Measurements from ENCODE around the gene SNRK. TPM values are rescaled to one million over a fixed set of nuclear protein-coding genes. Genes with fewer than 3 reads are reported as not detected.

Gene SNRK
- total RNA-seq, 1 donor from 2014 or later, result 44.3 TPM

- no peaks in the 10 kb centered on the region for H3K27me3 ChIP-seq
- TF ChIP-seq CTCF (IDR thresholded peaks at IDR 0.05), result no peak
- no peaks in the 10 kb centered on the region for H3K36me3 ChIP-seq
- H3K27ac ChIP-seq, result no peak overlapping the region
- no peaks in the 10 kb centered on the region for H3K4me1 ChIP-seq
- no peak for DNase-seq (ENCODE audit: low spot score in 2 of 2)
- no peak overlapping the region for H3K4me3 ChIP-seq
- intact Hi-C loops (cut with DNase I), result no loop called here
- H3K9me3 ChIP-seq, result no peaks in the 10 kb centered on the region
Measured at GRCh38 chr3:43253294-43253693, 33.0 kb upstream of the SNRK start.

GRCh38 chr3:43254125-43254524 is 32.2 kb upstream of the SNRK start:
- no peak for TF ChIP-seq CTCF (IDR thresholded peaks at IDR 0.05)
- no peaks in the 10 kb centered on the region for H3K27me3 ChIP-seq
- H3K4me1 ChIP-seq, result no peaks in the 10 kb centered on the region
- H3K36me3 ChIP-seq, result no peaks in the 10 kb centered on the region
- intact Hi-C loops (cut with DNase I), result no loop called here
- DNase-seq (ENCODE audit: low spot score in 2 of 2), result no peak
- H3K9me3 ChIP-seq, result no peaks in the 10 kb centered on the region
- H3K27ac ChIP-seq, result no peak overlapping the region
- H3K4me3 ChIP-seq, result no peak overlapping the region

GRCh38 chr3:43255662-43256061 is 30.7 kb upstream of the SNRK start:
- Histone ChIP-seq H3K36me3 (no peaks in the 10 kb centered on the region), H3K27me3 (no peaks in the 10 kb centered on the region), H3K9me3 (no peaks in the 10 kb centered on the region), H3K4me3 (no peak overlapping the region), H3K4me1 (no peaks in the 10 kb centered on the region), H3K27ac (no peak overlapping the region)
- TF ChIP-seq CTCF (IDR thresholded peaks at IDR 0.05), result no peak
- DNase-seq (ENCODE audit: low spot score in 2 of 2), result no peak
- intact Hi-C loops (cut with DNase I), result no loop called here

- intact Hi-C loops (cut with DNase I), result no loop called here
- no peak overlapping the region for H3K27ac ChIP-seq
- H3K36me3 ChIP-seq, result no peaks in the 10 kb centered on the region
- no peaks in the 10 kb centered on the region for H3K27me3 ChIP-seq
- H3K9me3 ChIP-seq, result no peaks in the 10 kb centered on the region
- H3K4me1 ChIP-seq, result no peaks in the 10 kb centered on the region
- TF ChIP-seq CTCF (IDR thresholded peaks at IDR 0.05), result no peak
- DNase-seq (ENCODE audit: low spot score in 2 of 2), result no peak
- no peak overlapping the region for H3K4me3 ChIP-seq
Measured at GRCh38 chr3:43256714-43257461, 29.5 kb upstream of the SNRK start.

GRCh38 chr3:43257850-43258249 is 28.5 kb upstream of the SNRK start:
- Histone ChIP-seq H3K9me3 (no peaks in the 10 kb centered on the region), H3K4me1 (no peaks in the 10 kb centered on the region), H3K27ac (no peak overlapping the region), H3K4me3 (no peak overlapping the region), H3K27me3 (no peaks in the 10 kb centered on the region), H3K36me3 (no peaks in the 10 kb centered on the region)
- no peak for TF ChIP-seq CTCF (IDR thresholded peaks at IDR 0.05)
- intact Hi-C loops (cut with DNase I), result no loop called here
- no peak for DNase-seq (ENCODE audit: low spot score in 2 of 2)

- Histone ChIP-seq H3K36me3 (no peaks in the 10 kb centered on the region), H3K4me1 (no peaks in the 10 kb centered on the region), H3K4me3 (no peak overlapping the region), H3K27me3 (no peaks in the 10 kb centered on the region), H3K27ac (no peak overlapping the region), H3K9me3 (no peaks in the 10 kb centered on the region)
- no peak for DNase-seq (ENCODE audit: low spot score in 2 of 2)
- TF ChIP-seq CTCF (IDR thresholded peaks at IDR 0.05), result no peak
- intact Hi-C loops (cut with DNase I), result no loop called here
Measured at GRCh38 chr3:43259626-43260025, 26.7 kb upstream of the SNRK start.
